Upper lobe of right lung (tissue), 1 donor: ENCODE data around the gene RBM20. TPM values are rescaled to one million over a fixed set of nuclear protein-coding genes. Genes with fewer than 3 reads are reported as not detected.
A peak's percentile ranks its signal among the peaks of the same experiment; 100 is the strongest.

ENCODE experiments used
- ATAC-seq: fragments of 200-7000 bp; cut with Tn5 transposase; one replicate; pipeline ENCODE4 v1.9.1; 2020; ENCODE audit warnings: mild to moderate bottlenecking, moderate library complexity
- DNase-seq: peaks from one replicate; pipeline ENCODE4 v3.0.0-alpha.2; 2020
- H3K27ac ChIP-seq: fragments of 200-600 bp; one replicate; pipeline ENCODE4 v1.8.0; 2022
- H3K27me3 ChIP-seq: fragments of 200-600 bp; one replicate; pipeline ENCODE4 v1.8.0; 2022; ENCODE audit warnings: mild to moderate bottlenecking
- H3K36me3 ChIP-seq: fragments of 200-600 bp; one replicate; pipeline ENCODE4 v1.8.0; 2022
- H3K4me1 ChIP-seq: fragments of 200-600 bp; one replicate; pipeline ENCODE4 v1.8.0; 2022
- H3K4me3 ChIP-seq: fragments of 200-600 bp; one replicate; pipeline ENCODE4 v1.8.0; 2022; ENCODE audit warnings: mild to moderate bottlenecking
- H3K9me3 ChIP-seq: fragments of 200-600 bp; one replicate; pipeline ENCODE4 v1.8.0; 2022
- CTCF ChIP-seq: fragments of 200-600 bp; IDR thresholded peaks from one replicate; pipeline ENCODE4 v1.8.0; 2022; ENCODE audit warnings: antibody characterized with exemption
- intact Hi-C: fragments of 100-400 bp; cut with DNase I; formaldehyde crosslinking; loops from one replicate; pipeline ENCODE4 v1.11.0; 2022
- total RNA-seq: library from RNA; stranded (reverse); fragmentation: NEBNext Ultra II Directional; extraction: Animal tissue kit (Norgen Biotek cat#: 25700); gene quantifications from one replicate; pipeline ENCODE4 v1.2.1, GENCODE V29; 2021
- donor health status: DM: no; HTN: yes; CAD: no; lungs with severe emphysema.

RBM20 gene
- total RNA-seq, 1 donor from 2014 or later, result 0.41 TPM

- DNase-seq (no peak), ATAC-seq (peak; percentile 73)
Observed at GRCh38 chr10:110784198-110784597, 140.1 kb downstream of the RBM20 start.

GRCh38 chr10:110786172-110786571, 142.0 kb downstream of the RBM20 start:
- DNase-seq (no peak), ATAC-seq (no peak)
- H3K9me3 ChIP-seq, result no peaks in the 10 kb centered on the region
- TF ChIP-seq CTCF, result no peak
- peaks cover 5% of the 10 kb centered on the region for H3K27me3 ChIP-seq
- H3K36me3 ChIP-seq, result no peaks in the 10 kb centered on the region
- H3K4me1 ChIP-seq, result no peaks in the 10 kb centered on the region
- H3K4me3 ChIP-seq, result no peak overlapping the region
- intact Hi-C loops, result no loop called here
- H3K27ac ChIP-seq, result no peak overlapping the region

More at GRCh38 chr10:110784198-110784597, 140.1 kb downstream of the RBM20 start:
- H3K4me3 ChIP-seq, result no peak overlapping the region
- intact Hi-C loops, result no loop called here
- H3K4me1 ChIP-seq, result no peaks in the 10 kb centered on the region
- no peaks in the 10 kb centered on the region for H3K9me3 ChIP-seq
- no peaks in the 10 kb centered on the region for H3K36me3 ChIP-seq
- H3K27me3 ChIP-seq, result peaks cover 5% of the 10 kb centered on the region
- no peak overlapping the region for H3K27ac ChIP-seq
- TF ChIP-seq CTCF, result no peak

GRCh38 chr10:110788620-110789385, 144.7 kb downstream of the RBM20 start:
- intact Hi-C loops, result no loop called here

GRCh38 chr10:110789604-110790433, 145.7 kb downstream of the RBM20 start:
- H3K27me3 ChIP-seq, result peaks cover 5% of the 10 kb centered on the region

More at GRCh38 chr10:110788620-110789385, 144.7 kb downstream of the RBM20 start:
- no peaks in the 10 kb centered on the region for H3K9me3 ChIP-seq
- H3K4me3 ChIP-seq, result no peak overlapping the region
- no peak for TF ChIP-seq CTCF
- no peak overlapping the region for H3K27ac ChIP-seq
- DNase-seq, result no peak
- ATAC-seq, result no peak
- H3K27me3 ChIP-seq, result peaks cover 5% of the 10 kb centered on the region
- peaks cover 6% of the 10 kb centered on the region for H3K4me1 ChIP-seq
- H3K36me3 ChIP-seq, result no peaks in the 10 kb centered on the region

More at GRCh38 chr10:110789604-110790433, 145.7 kb downstream of the RBM20 start:
- H3K9me3 ChIP-seq, result no peaks in the 10 kb centered on the region
- no peak for TF ChIP-seq CTCF
- intact Hi-C loops, result no loop called here
- H3K4me3 ChIP-seq, result no peak overlapping the region
- peaks cover 6% of the 10 kb centered on the region for H3K4me1 ChIP-seq
- no peak for DNase-seq
- no peak overlapping the region for H3K27ac ChIP-seq
- ATAC-seq, result no peak
- H3K36me3 ChIP-seq, result no peaks in the 10 kb centered on the region
